Measurements from ENCODE around the gene TANK.

The TANK gene

DNA sequence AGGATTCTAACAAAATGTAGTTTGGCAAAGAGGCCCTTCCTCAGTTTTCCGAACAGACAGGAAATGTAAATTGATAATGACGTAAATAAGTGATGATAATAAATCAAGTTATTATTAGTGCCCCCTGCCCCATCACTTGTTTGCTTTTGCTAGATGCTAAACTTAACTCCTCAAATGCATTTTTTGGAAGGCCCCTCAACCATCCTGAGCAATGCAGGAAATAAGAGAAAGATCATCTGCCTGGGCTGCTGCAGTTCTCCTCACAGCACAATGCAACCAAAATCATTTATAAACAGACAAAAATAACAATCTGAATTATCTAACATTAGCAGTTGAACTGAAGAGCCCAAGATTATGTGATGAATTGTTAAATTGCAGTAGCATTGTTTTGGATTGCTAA lies 85.4 kb downstream of the TANK start:
- DNase-seq (ENCODE audit: low read depth), result no peak
- H3K4me3 ChIP-seq (ENCODE audit: low read depth, low read length), result no peak overlapping the region
- TF ChIP-seq, protein P1, sequence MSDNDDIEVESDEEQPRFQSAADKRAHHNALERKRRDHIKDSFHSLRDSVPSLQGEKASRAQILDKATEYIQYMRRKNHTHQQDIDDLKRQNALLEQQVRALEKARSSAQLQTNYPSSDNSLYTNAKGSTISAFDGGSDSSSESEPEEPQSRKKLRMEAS (IDR thresholded peaks at IDR 0.05; ENCODE audit: low read depth, low read length), result no peak

DNA sequence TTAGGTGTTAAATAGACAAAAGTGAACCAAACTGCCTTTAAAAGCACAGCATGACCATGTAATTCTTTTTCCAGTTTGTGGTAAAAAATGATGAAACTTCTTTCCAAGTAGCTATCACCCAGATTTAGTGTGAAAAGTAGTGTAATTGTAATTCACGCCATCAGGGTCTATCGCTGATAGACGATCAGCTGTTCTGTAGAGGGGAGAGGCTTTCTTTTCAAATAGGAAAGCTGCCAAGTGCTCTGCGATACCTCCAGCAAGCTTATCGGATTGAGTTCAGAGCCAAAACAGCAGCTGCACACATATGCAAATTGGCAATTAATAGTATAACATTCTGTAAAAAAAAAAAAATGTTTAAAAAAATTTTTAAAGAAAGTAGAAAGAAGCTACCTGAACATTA lies 86.1 kb downstream of the TANK start:
- TF ChIP-seq POLR2A (IDR thresholded peaks at IDR 0.05; ENCODE audit: extremely low read depth, insufficient read length) (no peak), MYC (IDR thresholded peaks at IDR 0.05; ENCODE audit: low read depth, low read length) (no peak)
- TF ChIP-seq, protein P2, sequence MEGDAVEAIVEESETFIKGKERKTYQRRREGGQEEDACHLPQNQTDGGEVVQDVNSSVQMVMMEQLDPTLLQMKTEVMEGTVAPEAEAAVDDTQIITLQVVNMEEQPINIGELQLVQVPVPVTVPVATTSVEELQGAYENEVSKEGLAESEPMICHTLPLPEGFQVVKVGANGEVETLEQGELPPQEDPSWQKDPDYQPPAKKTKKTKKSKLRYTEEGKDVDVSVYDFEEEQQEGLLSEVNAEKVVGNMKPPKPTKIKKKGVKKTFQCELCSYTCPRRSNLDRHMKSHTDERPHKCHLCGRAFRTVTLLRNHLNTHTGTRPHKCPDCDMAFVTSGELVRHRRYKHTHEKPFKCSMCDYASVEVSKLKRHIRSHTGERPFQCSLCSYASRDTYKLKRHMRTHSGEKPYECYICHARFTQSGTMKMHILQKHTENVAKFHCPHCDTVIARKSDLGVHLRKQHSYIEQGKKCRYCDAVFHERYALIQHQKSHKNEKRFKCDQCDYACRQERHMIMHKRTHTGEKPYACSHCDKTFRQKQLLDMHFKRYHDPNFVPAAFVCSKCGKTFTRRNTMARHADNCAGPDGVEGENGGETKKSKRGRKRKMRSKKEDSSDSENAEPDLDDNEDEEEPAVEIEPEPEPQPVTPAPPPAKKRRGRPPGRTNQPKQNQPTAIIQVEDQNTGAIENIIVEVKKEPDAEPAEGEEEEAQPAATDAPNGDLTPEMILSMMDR (IDR thresholded peaks at IDR 0.05; ENCODE audit: low read depth, low read length), result no peak
- TF ChIP-seq, protein P1 (IDR thresholded peaks at IDR 0.05; ENCODE audit: low read depth, low read length), result no peak
- no peak overlapping the region for H3K4me3 ChIP-seq (ENCODE audit: low read depth, low read length)
- no peak for DNase-seq (ENCODE audit: low read depth)

DNA sequence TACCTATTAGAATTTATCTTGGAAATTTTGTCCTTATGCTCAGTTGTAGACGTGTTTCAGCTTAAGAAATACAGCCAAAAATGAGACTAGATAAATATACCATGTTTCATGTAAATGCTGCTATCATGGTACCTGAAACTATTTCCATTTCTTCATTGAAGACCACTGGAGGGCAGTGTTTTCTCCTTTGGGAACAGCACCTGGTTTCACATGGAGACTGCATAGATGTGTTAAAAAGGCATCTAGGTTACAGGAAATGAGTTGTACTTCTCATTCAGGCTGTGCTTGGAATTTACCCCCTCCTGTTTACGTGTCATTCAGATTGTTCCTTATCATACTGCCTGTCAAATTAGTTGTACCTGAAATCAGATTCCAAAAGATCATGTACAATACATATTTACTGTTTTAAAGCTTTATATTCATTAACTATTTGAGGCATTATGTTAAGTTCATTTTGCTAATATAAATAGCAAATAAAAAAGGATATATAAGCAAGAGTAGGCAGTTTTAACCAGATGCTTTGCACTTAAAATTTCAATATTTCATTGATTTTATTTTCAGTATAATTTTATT lies 90.7 kb downstream of the TANK start:
- no peak for TF ChIP-seq POLR2A (IDR thresholded peaks at IDR 0.05; ENCODE audit: extremely low read depth, insufficient read length)
- TF ChIP-seq, protein P2 (IDR thresholded peaks at IDR 0.05; ENCODE audit: low read depth, low read length), result peak; percentile 57
- no peak overlapping the region for H3K4me3 ChIP-seq (ENCODE audit: low read depth, low read length)
- peak; percentile 66 for DNase-seq (ENCODE audit: low read depth)

DNA sequence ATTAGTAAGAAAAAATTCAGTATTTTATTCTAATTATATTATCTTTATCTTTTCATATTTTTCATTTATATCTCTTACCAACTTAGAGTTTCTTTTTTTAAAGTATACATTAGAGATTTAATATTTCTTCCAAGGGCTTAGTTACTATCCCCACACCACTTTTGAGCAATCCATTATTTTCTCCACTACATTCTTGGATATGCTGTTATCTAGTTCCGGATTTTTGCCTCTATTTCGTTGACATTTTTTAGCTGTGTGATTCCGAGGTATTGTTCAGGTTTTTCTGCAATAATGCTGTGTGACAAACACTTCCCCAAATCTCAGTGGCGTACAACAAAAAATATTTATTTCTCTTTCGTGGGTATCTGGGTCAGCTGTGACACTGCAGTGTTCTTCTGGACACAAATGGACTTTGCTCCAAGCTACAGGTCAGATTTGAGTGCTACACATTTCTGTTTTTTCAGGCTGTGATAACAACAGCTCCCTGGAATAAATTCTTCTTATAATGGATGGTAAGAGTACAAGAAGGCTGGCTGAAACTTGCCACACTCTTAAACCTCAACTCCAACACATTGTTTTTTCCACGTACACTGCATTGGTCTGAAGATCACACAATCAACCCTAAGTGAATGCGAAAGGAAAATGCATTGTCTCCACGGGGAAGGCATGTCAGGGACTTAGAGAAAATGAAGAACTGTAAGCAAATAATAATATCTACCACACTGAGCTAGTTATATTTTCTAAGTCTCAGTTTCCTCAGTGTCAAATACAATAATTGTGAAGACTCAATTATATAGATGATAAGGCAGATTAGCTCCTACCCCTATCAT lies 97.1 kb downstream of the TANK start:
- no peak overlapping the region for H3K4me3 ChIP-seq (ENCODE audit: low read depth, low read length)
- no peak for DNase-seq (ENCODE audit: low read depth)
- TF ChIP-seq, protein P1 (IDR thresholded peaks at IDR 0.05; ENCODE audit: low read depth, low read length), result no peak
- TF ChIP-seq, protein P2 (IDR thresholded peaks at IDR 0.05; ENCODE audit: low read depth, low read length), result no peak
- TF ChIP-seq MYC (IDR thresholded peaks at IDR 0.05; ENCODE audit: low read depth, low read length), result no peak
- no peak for TF ChIP-seq POLR2A (IDR thresholded peaks at IDR 0.05; ENCODE audit: extremely low read depth, insufficient read length)

DNA sequence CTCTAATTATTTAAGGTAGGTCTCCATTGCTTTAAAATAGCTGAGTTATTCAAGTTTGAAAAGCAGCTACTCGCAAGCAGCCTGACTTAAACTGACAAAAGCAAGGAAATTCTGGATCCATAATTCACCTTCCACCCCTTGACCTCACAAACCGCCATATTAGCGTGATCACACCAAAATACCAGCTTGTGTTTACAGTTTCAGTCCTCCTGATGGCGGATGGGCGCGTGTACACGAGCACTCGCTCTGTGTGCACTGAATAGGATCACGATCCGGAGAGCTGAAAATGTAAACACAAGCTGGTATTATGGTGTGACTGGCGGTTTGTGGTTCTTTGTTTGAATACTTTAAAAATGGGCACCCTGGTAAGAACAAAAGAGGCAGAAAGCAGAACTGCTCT lies 105.6 kb downstream of the TANK start:
- TF ChIP-seq, protein P2 (IDR thresholded peaks at IDR 0.05; ENCODE audit: low read depth, low read length), result no peak
- no peak for TF ChIP-seq POLR2A (IDR thresholded peaks at IDR 0.05; ENCODE audit: extremely low read depth, insufficient read length)
- no peak for TF ChIP-seq MYC (IDR thresholded peaks at IDR 0.05; ENCODE audit: low read depth, low read length)
- TF ChIP-seq, protein P1 (IDR thresholded peaks at IDR 0.05; ENCODE audit: low read depth, low read length), result no peak
- DNase-seq (ENCODE audit: low read depth), result no peak
- no peak overlapping the region for H3K4me3 ChIP-seq (ENCODE audit: low read depth, low read length)

DNA sequence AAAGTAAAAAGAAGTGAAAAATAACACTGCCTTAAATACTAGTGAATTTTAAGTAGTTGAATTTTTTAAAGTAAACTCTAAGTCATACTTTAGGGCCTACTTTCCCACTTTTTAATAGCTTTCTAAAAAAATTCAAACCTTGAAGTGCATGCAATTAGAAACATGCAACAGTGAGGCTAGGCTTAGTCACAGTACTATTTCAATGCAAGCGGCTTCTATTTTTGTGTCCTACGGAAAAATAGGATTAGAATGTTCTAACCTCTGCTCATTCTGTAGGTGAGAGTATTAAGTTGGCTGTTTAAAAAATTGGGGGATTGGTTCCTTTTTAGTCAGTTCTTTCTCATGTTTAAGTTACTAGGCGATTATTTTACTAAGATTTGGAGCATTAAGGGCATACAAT lies 108.9 kb downstream of the TANK start:
- H3K4me3 ChIP-seq (ENCODE audit: low read depth, low read length), result no peak overlapping the region
- DNase-seq (ENCODE audit: low read depth), result no peak
- TF ChIP-seq POLR2A (IDR thresholded peaks at IDR 0.05; ENCODE audit: extremely low read depth, insufficient read length) (no peak), MYC (IDR thresholded peaks at IDR 0.05; ENCODE audit: low read depth, low read length) (no peak)
- TF ChIP-seq, protein P2 (IDR thresholded peaks at IDR 0.05; ENCODE audit: low read depth, low read length), result no peak
- TF ChIP-seq, protein P1 (IDR thresholded peaks at IDR 0.05; ENCODE audit: low read depth, low read length), result no peak
